Peyer's patch (tissue), 4 donors: Measurements from ENCODE around the gene ZBTB7C.

Source experiments
- POLR2A ChIP-seq, 2 donors: fragments of 450-650 bp; IDR thresholded peaks; one replicate each; pipeline ENCODE4 v1.5.1; 2017; ENCODE audit warnings: antibody characterized with exemption in 2 of 2, mild to moderate bottlenecking in 2 of 2, moderate library complexity in 2 of 2
- TF ChIP-seq, protein P1 (sequence below), 6 experiments: fragments of 450-650 bp in 4 of 6; fragments of 200-600 bp in 2 of 6; sonication (generic) in 1 of 6; IDR thresholded peaks; one replicate each; pipeline ENCODE4 v1.5.1; 2017 to 2019; ENCODE audit warnings: antibody characterized with exemption in 6 of 6, mild to moderate bottlenecking in 3 of 6, moderate library complexity in 1 of 6

DNA sequence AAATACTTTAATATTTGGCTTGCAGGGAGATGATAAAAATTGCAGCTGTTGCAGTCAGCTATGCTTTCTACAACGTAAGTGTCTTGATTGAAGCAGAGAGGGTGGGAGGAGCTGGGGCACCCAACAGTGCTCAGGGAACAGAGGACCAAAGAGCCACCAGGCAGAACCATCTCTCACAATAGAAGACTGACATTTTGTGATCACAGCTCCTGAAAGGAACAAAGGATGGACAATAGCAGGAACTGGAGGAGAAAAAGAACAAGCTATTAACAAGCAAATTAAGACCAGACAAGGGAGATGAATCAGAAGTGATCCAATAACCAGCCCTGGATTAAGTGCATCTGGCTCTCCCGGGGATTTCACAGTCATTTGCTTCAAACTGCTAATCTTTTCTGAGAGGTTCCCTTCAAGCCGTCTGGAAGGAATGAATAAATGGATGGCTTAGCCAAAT, 413.1 kb downstream of the ZBTB7C start:
- no peak for TF ChIP-seq POLR2A (IDR thresholded peaks at IDR 0.05)
- TF ChIP-seq, protein P1, sequence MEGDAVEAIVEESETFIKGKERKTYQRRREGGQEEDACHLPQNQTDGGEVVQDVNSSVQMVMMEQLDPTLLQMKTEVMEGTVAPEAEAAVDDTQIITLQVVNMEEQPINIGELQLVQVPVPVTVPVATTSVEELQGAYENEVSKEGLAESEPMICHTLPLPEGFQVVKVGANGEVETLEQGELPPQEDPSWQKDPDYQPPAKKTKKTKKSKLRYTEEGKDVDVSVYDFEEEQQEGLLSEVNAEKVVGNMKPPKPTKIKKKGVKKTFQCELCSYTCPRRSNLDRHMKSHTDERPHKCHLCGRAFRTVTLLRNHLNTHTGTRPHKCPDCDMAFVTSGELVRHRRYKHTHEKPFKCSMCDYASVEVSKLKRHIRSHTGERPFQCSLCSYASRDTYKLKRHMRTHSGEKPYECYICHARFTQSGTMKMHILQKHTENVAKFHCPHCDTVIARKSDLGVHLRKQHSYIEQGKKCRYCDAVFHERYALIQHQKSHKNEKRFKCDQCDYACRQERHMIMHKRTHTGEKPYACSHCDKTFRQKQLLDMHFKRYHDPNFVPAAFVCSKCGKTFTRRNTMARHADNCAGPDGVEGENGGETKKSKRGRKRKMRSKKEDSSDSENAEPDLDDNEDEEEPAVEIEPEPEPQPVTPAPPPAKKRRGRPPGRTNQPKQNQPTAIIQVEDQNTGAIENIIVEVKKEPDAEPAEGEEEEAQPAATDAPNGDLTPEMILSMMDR (IDR thresholded peaks at IDR 0.05): no peak
